ENCODE data around the gene KCNE2.

KCNE2 gene

DNA sequence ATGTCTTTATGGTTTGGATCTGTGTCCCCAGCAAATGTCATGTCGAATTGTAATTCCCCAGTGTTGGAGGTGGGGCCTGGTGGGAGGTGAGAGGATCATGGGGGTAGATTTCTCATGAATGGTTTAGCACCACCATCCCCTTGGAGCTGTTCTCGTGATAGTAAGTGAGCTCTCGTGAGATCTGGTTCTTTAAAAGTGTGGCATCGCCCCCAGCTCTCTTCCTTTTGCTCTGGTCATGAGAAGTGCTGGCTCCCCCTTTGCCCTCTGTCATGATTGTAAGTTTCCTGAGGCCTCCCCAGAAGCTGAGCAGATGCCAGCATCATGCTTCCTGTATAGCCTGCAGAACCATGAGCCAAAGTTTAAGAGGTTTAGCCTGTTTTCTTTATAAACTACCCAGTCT, 11.2 kb upstream of the KCNE2 start:
- no peaks in the 10 kb centered on the region for H3K4me1 ChIP-seq (ENCODE audit: control insufficient read depth, insufficient read depth, low read length)
- H3K9me3 ChIP-seq (ENCODE audit: control insufficient read depth, insufficient read depth, low read depth, low read length): no peaks in the 10 kb centered on the region
- no peak overlapping the region for H3K4me3 ChIP-seq (ENCODE audit: low read depth, low read length)
- CTCF ChIA-PET: interaction anchor here (0.6 to 12.4 kb wide), 4 partner anchors 155 to 429 kb away, joined by 3 to 219 read pairs (median 3); no protein-coding TSS in a partner anchor
- no peak overlapping the region for H3K27ac ChIP-seq (ENCODE audit: extremely low read depth, low read depth, low read length)
- TF ChIP-seq ZNF555 (tag by site-specific recombination; conservative IDR thresholded peaks at IDR 0.05): no peak
- no peak for TF ChIP-seq TCF7L2 (IDR thresholded peaks at IDR 0.05; ENCODE audit: borderline replicate concordance, low read depth, low read length)
- TF ChIP-seq HOXC10 (CRISPR knock-in tag; IDR thresholded peaks at IDR 0.05): no peak
- no peak for TF ChIP-seq YY1 (tag by site-specific recombination; IDR thresholded peaks at IDR 0.05)
- TF ChIP-seq ZNF530 (tag by site-specific recombination; IDR thresholded peaks at IDR 0.05; ENCODE audit: low read depth): no peak
- TF ChIP-seq ZNF202 (tag by site-specific recombination; IDR thresholded peaks at IDR 0.05; ENCODE audit: borderline replicate concordance): no peak
- TF ChIP-seq ZNF600 (tag by site-specific recombination; IDR thresholded peaks at IDR 0.05): no peak
- no peak for TF ChIP-seq ZBTB48 (tag by site-specific recombination; IDR thresholded peaks at IDR 0.05)
- TF ChIP-seq, protein P1, sequence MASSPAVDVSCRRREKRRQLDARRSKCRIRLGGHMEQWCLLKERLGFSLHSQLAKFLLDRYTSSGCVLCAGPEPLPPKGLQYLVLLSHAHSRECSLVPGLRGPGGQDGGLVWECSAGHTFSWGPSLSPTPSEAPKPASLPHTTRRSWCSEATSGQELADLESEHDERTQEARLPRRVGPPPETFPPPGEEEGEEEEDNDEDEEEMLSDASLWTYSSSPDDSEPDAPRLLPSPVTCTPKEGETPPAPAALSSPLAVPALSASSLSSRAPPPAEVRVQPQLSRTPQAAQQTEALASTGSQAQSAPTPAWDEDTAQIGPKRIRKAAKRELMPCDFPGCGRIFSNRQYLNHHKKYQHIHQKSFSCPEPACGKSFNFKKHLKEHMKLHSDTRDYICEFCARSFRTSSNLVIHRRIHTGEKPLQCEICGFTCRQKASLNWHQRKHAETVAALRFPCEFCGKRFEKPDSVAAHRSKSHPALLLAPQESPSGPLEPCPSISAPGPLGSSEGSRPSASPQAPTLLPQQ (tag by site-specific recombination; IDR thresholded peaks at IDR 0.05): no peak
- no peaks in the 10 kb centered on the region for H3K36me3 ChIP-seq (ENCODE audit: control insufficient read depth in 2 of 2, insufficient read depth in 1 of 2, low read length in 2 of 2)
- POLR2A ChIA-PET: no interaction called here

DNA sequence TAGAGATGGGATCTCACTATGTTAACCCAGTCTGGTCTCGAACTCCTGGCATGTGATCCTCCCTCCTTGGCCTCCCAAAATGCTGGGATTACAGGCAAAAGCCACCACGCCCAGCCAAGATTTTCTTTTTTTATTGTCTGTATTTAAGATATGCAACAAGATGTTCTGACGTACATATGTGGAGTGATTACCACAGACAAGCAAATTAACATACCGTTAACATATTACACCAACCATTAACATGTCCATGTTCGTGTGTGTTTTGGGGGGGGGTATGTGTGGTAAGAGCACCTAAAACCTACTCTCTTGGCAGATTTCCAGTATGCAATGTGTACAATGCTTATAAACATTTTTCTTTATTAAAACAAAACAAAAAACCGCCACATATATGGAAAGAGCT, 10.6 kb upstream of the KCNE2 start:
- H3K36me3 ChIP-seq (ENCODE audit: control insufficient read depth in 2 of 2, insufficient read depth in 1 of 2, low read length in 2 of 2): no peaks in the 10 kb centered on the region
- TF ChIP-seq, protein P1 (tag by site-specific recombination; IDR thresholded peaks at IDR 0.05): no peak
- TF ChIP-seq, protein P2, sequence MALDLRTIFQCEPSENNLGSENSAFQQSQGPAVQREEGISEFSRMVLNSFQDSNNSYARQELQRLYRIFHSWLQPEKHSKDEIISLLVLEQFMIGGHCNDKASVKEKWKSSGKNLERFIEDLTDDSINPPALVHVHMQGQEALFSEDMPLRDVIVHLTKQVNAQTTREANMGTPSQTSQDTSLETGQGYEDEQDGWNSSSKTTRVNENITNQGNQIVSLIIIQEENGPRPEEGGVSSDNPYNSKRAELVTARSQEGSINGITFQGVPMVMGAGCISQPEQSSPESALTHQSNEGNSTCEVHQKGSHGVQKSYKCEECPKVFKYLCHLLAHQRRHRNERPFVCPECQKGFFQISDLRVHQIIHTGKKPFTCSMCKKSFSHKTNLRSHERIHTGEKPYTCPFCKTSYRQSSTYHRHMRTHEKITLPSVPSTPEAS (tag by site-specific recombination; IDR thresholded peaks at IDR 0.05): no peak
- TF ChIP-seq GLI4 (tag by site-specific recombination; IDR thresholded peaks at IDR 0.05) (no peak), ZNF366 (tag by site-specific recombination; conservative IDR thresholded peaks at IDR 0.05) (no peak), ZNF785 (tag by site-specific recombination; IDR thresholded peaks at IDR 0.05) (no peak), ZNF549 (tag by site-specific recombination; IDR thresholded peaks at IDR 0.05) (no peak), WT1 (tag by site-specific recombination; IDR thresholded peaks at IDR 0.05) (no peak), KLF16 (tag by site-specific recombination; IDR thresholded peaks at IDR 0.05) (no peak), FEZF1 (tag by site-specific recombination; IDR thresholded peaks at IDR 0.05) (no peak), SCRT1 (tag by site-specific recombination; IDR thresholded peaks at IDR 0.05; ENCODE audit: borderline replicate concordance) (no peak)
- TF ChIP-seq, protein P3, sequence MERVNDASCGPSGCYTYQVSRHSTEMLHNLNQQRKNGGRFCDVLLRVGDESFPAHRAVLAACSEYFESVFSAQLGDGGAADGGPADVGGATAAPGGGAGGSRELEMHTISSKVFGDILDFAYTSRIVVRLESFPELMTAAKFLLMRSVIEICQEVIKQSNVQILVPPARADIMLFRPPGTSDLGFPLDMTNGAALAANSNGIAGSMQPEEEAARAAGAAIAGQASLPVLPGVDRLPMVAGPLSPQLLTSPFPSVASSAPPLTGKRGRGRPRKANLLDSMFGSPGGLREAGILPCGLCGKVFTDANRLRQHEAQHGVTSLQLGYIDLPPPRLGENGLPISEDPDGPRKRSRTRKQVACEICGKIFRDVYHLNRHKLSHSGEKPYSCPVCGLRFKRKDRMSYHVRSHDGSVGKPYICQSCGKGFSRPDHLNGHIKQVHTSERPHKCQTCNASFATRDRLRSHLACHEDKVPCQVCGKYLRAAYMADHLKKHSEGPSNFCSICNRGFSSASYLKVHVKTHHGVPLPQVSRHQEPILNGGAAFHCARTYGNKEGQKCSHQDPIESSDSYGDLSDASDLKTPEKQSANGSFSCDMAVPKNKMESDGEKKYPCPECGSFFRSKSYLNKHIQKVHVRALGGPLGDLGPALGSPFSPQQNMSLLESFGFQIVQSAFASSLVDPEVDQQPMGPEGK (tag by site-specific recombination; IDR thresholded peaks at IDR 0.05): no peak
- TF ChIP-seq, protein P4, sequence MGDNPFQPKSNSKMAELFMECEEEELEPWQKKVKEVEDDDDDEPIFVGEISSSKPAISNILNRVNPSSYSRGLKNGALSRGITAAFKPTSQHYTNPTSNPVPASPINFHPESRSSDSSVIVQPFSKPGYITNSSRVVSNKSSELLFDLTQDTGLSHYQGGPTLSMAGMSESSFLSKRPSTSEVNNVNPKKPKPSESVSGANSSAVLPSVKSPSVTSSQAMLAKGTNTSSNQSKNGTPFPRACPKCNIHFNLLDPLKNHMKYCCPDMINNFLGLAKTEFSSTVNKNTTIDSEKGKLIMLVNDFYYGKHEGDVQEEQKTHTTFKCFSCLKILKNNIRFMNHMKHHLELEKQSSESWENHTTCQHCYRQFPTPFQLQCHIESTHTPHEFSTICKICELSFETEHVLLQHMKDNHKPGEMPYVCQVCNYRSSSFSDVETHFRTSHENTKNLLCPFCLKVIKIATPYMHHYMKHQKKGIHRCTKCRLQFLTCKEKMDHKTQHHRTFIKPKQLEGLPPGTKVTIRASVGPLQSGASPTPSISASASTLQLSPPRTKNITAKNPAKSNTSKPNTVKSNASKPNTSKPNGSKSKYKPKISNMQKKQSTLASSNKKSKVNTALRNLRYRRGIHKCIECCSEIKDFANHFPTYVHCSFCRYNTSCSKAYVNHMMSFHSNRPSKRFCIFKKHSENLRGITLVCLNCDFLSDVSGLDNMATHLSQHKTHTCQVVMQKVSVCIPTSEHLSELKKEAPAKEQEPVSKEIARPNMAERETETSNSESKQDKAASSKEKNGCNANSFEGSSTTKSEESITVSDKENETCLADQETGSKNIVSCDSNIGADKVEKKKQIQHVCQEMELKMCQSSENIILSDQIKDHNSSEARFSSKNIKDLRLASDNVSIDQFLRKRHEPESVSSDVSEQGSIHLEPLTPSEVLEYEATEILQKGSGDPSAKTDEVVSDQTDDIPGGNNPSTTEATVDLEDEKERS (tag by site-specific recombination; IDR thresholded peaks at IDR 0.05): no peak
- ChIA-PET POLR2A (no interaction called here), CTCF (interaction anchor here (0.6 to 12.4 kb wide), 3 partner anchors 9 to 430 kb away, joined by 3 to 219 read pairs (median 4); no protein-coding TSS in a partner anchor)
- no peaks in the 10 kb centered on the region for H3K9me3 ChIP-seq (ENCODE audit: control insufficient read depth, insufficient read depth, low read depth, low read length)
- no peak overlapping the region for H3K27ac ChIP-seq (ENCODE audit: extremely low read depth, low read depth, low read length)
- H3K4me1 ChIP-seq (ENCODE audit: control insufficient read depth, insufficient read depth, low read length): no peaks in the 10 kb centered on the region
- no peak overlapping the region for H3K4me3 ChIP-seq (ENCODE audit: low read depth, low read length)

Data from HEK293 (cell line).